SK-N-SH (cell line): ENCODE results near the gene ACTR2. TPM values are rescaled to one million over a fixed set of nuclear protein-coding genes. Genes with fewer than 3 reads are reported as not detected.

ENCODE experiments used
- CTCF ChIA-PET: fragments of 300-600, 350-600 bp; formaldehyde crosslinking; extraction: SDS; loops from one replicate; lab custom pipeline; 2021; lab: Yijun Ruan, JAX
- POLR2A ChIA-PET: fragments of 350-600 bp; sonication (Branson Sonifier 250); formaldehyde crosslinking; extraction: SDS; loops from one replicate; lab custom pipeline; 2020; ENCODE audit warnings: antibody characterized with exemption, inconsistent platforms; lab: Yijun Ruan, JAX
- DNase-seq: peaks from one replicate; pipeline ENCODE4 v3.0.0; 2012
- H2AFZ ChIP-seq: fragments of 200-600 bp; sonication (generic); 2 replicates; pipeline ENCODE4 v1.8.1; 2016; ENCODE audit warnings: antibody characterized with exemption, mild to moderate bottlenecking, low read depth
- H3F3A ChIP-seq: fragments of 200-600 bp; sonication (generic); replicated peaks from 2 replicates; pipeline ENCODE3; 2016; ENCODE audit warnings: antibody characterized with exemption, mild to moderate bottlenecking; ENCODE audit not compliant: insufficient read depth
- H3K27ac ChIP-seq, 2 experiments: fragments of 200-500 bp in 1 of 2; fragments of 200-600 bp in 1 of 2; sonication (Bioruptor generic) in 1 of 2; sonication (generic), shearing (Covaris generic) in 1 of 2; 2 replicates each; pipeline versions ENCODE4 v1.5.1 to v1.6.1; 2014 to 2016; ENCODE audit warnings: low read depth in 2 of 2, inconsistent platforms in 1 of 2, low read length in 1 of 2, mild to moderate bottlenecking in 1 of 2, mixed read lengths in 1 of 2
- H3K27me3 ChIP-seq: fragments of 200-600 bp; sonication (generic), shearing (Covaris generic); 2 replicates; pipeline ENCODE4 v1.6.1; 2016; ENCODE audit warnings: mixed run types; ENCODE audit not compliant: insufficient read depth
- H3K36me3 ChIP-seq, 2 experiments: fragments of 200-500 bp in 1 of 2; fragments of 200-600 bp in 1 of 2; sonication (Bioruptor generic) in 1 of 2; sonication (generic) in 1 of 2; replicated peaks in 1 of 2; 2 replicates each; pipeline versions ENCODE3 to v1.5.1; 2014 to 2016; ENCODE audit warnings: low read length in 1 of 2, mild to moderate bottlenecking in 1 of 2; ENCODE audit not compliant: insufficient read depth in 2 of 2, control insufficient read depth in 1 of 2
- H3K4me1 ChIP-seq, 2 experiments: fragments of 200-500 bp in 1 of 2; fragments of 200-600 bp in 1 of 2; sonication (Bioruptor generic) in 1 of 2; sonication (generic), shearing (Covaris generic) in 1 of 2; 2 replicates each; pipeline versions ENCODE4 v1.5.1 to v1.6.1; 2014 to 2016; ENCODE audit warnings: low read depth in 1 of 2, low read length in 1 of 2, mixed run types in 1 of 2; ENCODE audit not compliant: insufficient read depth in 2 of 2, control insufficient read depth in 1 of 2
- H3K4me2 ChIP-seq: fragments of 200-600 bp; sonication (generic), shearing (Covaris generic); 2 replicates; pipeline ENCODE4 v1.6.1; 2017; ENCODE audit warnings: mixed run types
- H3K4me3 ChIP-seq, 2 experiments: fragments of 200-500 bp in 1 of 2; fragments of 200-600 bp in 1 of 2; sonication (Bioruptor generic) in 1 of 2; sonication (generic), shearing (Covaris generic) in 1 of 2; 2 replicates each; pipeline versions ENCODE4 v1.5.1 to v1.8.1; 2014 to 2016; ENCODE audit warnings: low read depth in 2 of 2, inconsistent platforms in 1 of 2, low read length in 1 of 2, mild to moderate bottlenecking in 1 of 2, mixed read lengths in 1 of 2, moderate library complexity in 1 of 2
- H3K79me2 ChIP-seq: fragments of 200-600 bp; sonication (generic); 2 replicates; pipeline ENCODE4 v1.8.1; 2017; ENCODE audit warnings: mild to moderate bottlenecking; ENCODE audit not compliant: insufficient read depth
- H3K9ac ChIP-seq: fragments of 200-600 bp; sonication (generic); 2 replicates; pipeline ENCODE4 v1.6.1; 2017; ENCODE audit warnings: mixed run types
- H3K9me2 ChIP-seq: fragments of 200-600 bp; sonication (generic); 2 replicates; pipeline ENCODE4 v1.6.1; 2017; ENCODE audit warnings: mixed run types
- H3K9me3 ChIP-seq: fragments of 200-600 bp; sonication (generic); 2 replicates; pipeline ENCODE4 v1.6.1; 2017; ENCODE audit warnings: mixed run types, mild to moderate bottlenecking, moderate library complexity
- H4K20me1 ChIP-seq: fragments of 200-600 bp; sonication (generic); 2 replicates; pipeline ENCODE4 v1.6.1; 2017; ENCODE audit warnings: mild to moderate bottlenecking, mixed run types; ENCODE audit not compliant: insufficient read depth
- ELF1 ChIP-seq: IDR thresholded peaks from 2 replicates; pipeline ENCODE4 v1.4.0; 2012
- EP300 ChIP-seq, 2 experiments: IDR thresholded peaks; 2 replicates each; pipeline versions ENCODE4 v1.4.0 to v1.6.1; 2012; ENCODE audit warnings: borderline replicate concordance in 1 of 2, low read depth in 1 of 2, low read length in 1 of 2
- EZH2phosphoT487 ChIP-seq: fragments of 200-600 bp; sonication (generic); IDR thresholded peaks from 2 replicates; pipeline ENCODE4 v1.6.1; 2017; ENCODE audit warnings: low read depth, mixed run types, mild to moderate bottlenecking, antibody characterized with exemption, moderate library complexity, borderline replicate concordance
- FOSL2 ChIP-seq: IDR thresholded peaks from 2 replicates; pipeline ENCODE4 v1.4.0; 2012; ENCODE audit warnings: low read depth, mild to moderate bottlenecking, moderate library complexity, borderline replicate concordance
- FOXM1 ChIP-seq: IDR thresholded peaks from 2 replicates; pipeline ENCODE4 v1.4.0; 2012; ENCODE audit warnings: low read depth, mild to moderate bottlenecking
- GABPA ChIP-seq: IDR thresholded peaks from 2 replicates; pipeline ENCODE4 v1.4.0; 2012; ENCODE audit warnings: low read depth, mild to moderate bottlenecking
- GATA2 ChIP-seq: sonication (generic); formaldehyde crosslinking; IDR thresholded peaks from 2 replicates; pipeline ENCODE4 v1.5.0; 2020; ENCODE audit warnings: mild to moderate bottlenecking, missing genetic modification reagents
- JUND ChIP-seq: IDR thresholded peaks from 2 replicates; pipeline ENCODE4 v1.4.0; 2012
- MEF2A ChIP-seq: IDR thresholded peaks from 2 replicates; pipeline ENCODE4 v1.4.0; 2012; ENCODE audit warnings: low read depth, borderline replicate concordance
- MXI1 ChIP-seq: IDR thresholded peaks from 2 replicates; pipeline ENCODE4 v1.6.1; 2012; ENCODE audit warnings: mild to moderate bottlenecking, low read depth, low read length, improper control_type of control experiment
- RAD21 ChIP-seq: IDR thresholded peaks from 2 replicates; pipeline ENCODE4 v1.6.1; 2012; ENCODE audit warnings: mild to moderate bottlenecking, low read length
- RXRA ChIP-seq: IDR thresholded peaks from 2 replicates; pipeline ENCODE4 v1.4.0; 2012; ENCODE audit warnings: low read depth, mild to moderate bottlenecking, borderline replicate concordance
- SIN3A ChIP-seq: IDR thresholded peaks from 2 replicates; pipeline ENCODE4 v1.6.1; 2012; ENCODE audit warnings: low read depth, mild to moderate bottlenecking, low read length, moderate library complexity, borderline replicate concordance
- TAF1 ChIP-seq: IDR thresholded peaks from 2 replicates; pipeline ENCODE4 v1.6.1; 2012; ENCODE audit warnings: low read depth, mild to moderate bottlenecking, low read length, moderate library complexity, borderline replicate concordance
- TCF12 ChIP-seq: IDR thresholded peaks from 2 replicates; pipeline ENCODE4 v1.4.0; 2012
- WGBS: methylation state at CpG from one replicate; pipeline ENCODE4 v1.1.6; 2017; ENCODE audit warnings: low lambda C conversion rate; 5-methylcytosine and 5-hydroxymethylcytosine counted together
- polyA plus RNA-seq, 3 experiments: library from polyadenylated mRNA; depleted of rRNA; stranded (reverse); fragments of >200 nt; gene quantifications; 2 replicates each; pipeline ENCODE4 v1.2.3, GENCODE V29; 2012
- TF ChIP-seq, protein P1 (sequence below): IDR thresholded peaks from 2 replicates; pipeline ENCODE4; 2012
- TF ChIP-seq, protein P2 (sequence below): IDR thresholded peaks from 2 replicates; pipeline ENCODE4 v1.4.0; 2012; ENCODE audit warnings: low read depth
- TF ChIP-seq, protein P3 (sequence below): IDR thresholded peaks from 2 replicates; pipeline ENCODE4 v1.4.0; 2012; ENCODE audit warnings: low read depth, borderline replicate concordance
- TF ChIP-seq, protein P4 (sequence below): fragments of 150-350 bp; IDR thresholded peaks from 2 replicates; pipeline ENCODE4 v1.6.1; 2017; ENCODE audit warnings: antibody characterized with exemption, low read length, low read depth, borderline replicate concordance
- TF ChIP-seq, protein P5 (sequence below): IDR thresholded peaks from 2 replicates; pipeline ENCODE4 v1.6.1; 2012; ENCODE audit warnings: mild to moderate bottlenecking, low read depth, low read length, moderate library complexity

Gene ACTR2
- polyA plus RNA-seq, 1 of the 3 experiments (the other 2 are of a cell fraction) = 53.0 TPM

DNA sequence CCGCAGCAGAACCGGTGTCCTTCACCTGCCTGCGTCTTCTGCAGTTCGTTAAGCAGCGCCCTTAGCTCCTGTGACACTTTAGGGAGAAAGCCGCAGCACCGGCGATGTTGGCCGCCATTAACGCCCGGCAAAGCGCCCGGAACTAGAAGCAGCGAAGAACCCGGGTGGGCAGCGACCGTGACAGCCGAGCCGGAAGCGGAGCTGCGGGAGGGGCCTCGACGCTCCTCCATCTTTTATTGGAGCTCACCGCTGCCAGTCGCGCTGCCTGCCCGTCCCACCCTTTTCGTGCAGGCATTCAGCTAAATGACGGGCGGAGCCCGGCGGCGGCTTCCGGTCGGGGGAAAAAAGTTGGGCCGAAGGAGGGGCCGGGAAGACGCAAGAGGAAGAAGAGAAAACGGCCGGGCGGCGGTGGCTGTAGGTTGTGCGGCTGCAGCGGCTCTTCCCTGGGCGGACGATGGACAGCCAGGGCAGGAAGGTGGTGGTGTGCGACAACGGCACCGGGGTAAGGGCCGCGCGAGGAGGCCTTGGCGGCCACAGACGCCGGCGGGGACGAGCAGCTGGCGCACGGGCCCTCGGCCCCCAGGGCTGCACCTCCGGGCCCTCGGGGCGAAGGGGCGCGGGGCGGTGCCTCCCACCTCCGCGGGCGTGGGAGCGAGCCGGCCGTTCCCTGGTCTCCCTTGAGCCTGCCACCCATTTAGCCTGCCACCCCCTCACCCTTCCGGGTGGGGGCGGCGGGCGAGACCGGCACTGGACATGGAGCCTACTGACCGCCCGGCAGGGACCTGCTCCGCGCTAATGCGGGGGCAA lies at the start of gene ACTR2 (continued):
- no peak for TF ChIP-seq MEF2A
- TF ChIP-seq JUND = no peak
- peak; percentile 25; the same call in 1 of the 2 replicates for TF ChIP-seq TCF12
- TF ChIP-seq, protein P1, sequence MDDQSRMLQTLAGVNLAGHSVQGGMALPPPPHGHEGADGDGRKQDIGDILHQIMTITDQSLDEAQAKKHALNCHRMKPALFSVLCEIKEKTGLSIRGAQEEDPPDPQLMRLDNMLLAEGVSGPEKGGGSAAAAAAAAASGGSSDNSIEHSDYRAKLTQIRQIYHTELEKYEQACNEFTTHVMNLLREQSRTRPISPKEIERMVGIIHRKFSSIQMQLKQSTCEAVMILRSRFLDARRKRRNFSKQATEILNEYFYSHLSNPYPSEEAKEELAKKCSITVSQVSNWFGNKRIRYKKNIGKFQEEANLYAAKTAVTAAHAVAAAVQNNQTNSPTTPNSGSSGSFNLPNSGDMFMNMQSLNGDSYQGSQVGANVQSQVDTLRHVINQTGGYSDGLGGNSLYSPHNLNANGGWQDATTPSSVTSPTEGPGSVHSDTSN = peak; percentile 100
- 0 out of 4 replicates have a peak, but pooled peaks of 1 of the 2 experiments have one; percentile 13 for TF ChIP-seq EP300 (IDR thresholded peaks at IDR 0.05; ENCODE audit: borderline replicate concordance in 1 of 2, low read depth in 1 of 2, low read length in 1 of 2)
- TF ChIP-seq, protein P2, sequence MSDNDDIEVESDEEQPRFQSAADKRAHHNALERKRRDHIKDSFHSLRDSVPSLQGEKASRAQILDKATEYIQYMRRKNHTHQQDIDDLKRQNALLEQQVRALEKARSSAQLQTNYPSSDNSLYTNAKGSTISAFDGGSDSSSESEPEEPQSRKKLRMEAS = peak; percentile 49; the same call in 1 of the 2 replicates
- TF ChIP-seq, protein P3, sequence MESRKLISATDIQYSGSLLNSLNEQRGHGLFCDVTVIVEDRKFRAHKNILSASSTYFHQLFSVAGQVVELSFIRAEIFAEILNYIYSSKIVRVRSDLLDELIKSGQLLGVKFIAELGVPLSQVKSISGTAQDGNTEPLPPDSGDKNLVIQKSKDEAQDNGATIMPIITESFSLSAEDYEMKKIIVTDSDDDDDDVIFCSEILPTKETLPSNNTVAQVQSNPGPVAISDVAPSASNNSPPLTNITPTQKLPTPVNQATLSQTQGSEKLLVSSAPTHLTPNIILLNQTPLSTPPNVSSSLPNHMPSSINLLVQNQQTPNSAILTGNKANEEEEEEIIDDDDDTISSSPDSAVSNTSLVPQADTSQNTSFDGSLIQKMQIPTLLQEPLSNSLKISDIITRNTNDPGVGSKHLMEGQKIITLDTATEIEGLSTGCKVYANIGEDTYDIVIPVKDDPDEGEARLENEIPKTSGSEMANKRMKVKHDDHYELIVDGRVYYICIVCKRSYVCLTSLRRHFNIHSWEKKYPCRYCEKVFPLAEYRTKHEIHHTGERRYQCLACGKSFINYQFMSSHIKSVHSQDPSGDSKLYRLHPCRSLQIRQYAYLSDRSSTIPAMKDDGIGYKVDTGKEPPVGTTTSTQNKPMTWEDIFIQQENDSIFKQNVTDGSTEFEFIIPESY = no peak
- peak; percentile 81 for TF ChIP-seq ELF1
- TF ChIP-seq RAD21 = no peak
- no peak for TF ChIP-seq FOSL2

DNA sequence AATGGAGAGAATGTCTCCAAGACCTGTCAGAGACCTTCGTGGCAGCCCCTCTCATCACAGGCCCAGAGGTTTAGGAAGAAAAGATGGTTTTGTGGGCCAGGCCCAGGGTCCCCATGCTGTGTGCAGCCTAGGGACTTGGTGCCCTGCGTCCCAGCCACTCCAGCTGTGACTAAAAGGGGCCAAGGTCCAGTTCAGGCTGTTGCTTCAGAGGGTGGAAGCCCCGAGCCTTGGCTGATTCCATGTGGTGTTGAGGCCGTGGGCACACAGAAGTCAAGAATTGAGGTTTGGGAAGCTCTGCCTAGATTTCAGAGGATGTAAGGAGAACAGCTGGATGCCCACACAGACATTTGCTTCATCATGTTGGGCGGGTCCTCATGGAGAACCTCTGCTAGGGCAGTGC lies 45.1 kb upstream of the ACTR2 start:
- no peak overlapping the region for H3K4me3 ChIP-seq
- H2AFZ ChIP-seq = no peak overlapping the region
- H4K20me1 ChIP-seq = no peaks in the 10 kb centered on the region
- H3K9me3 ChIP-seq = no peaks in the 10 kb centered on the region
- H3K9ac ChIP-seq = no peak overlapping the region
- 37% methylated on average over 4 of the region's 5 CpGs for WGBS
- H3K4me2 ChIP-seq = no peak overlapping the region
- H3K36me3 ChIP-seq = no peaks in the 10 kb centered on the region
- no peaks in the 10 kb centered on the region; a peak in 1 of 4 replicates for H3K4me1 ChIP-seq
- ChIA-PET CTCF (interaction anchor here (0.7 kb wide), 1 partner anchor 13 kb away, joined by 4 read pairs; no protein-coding TSS in a partner anchor), POLR2A (no interaction called here)
- H3K27me3 ChIP-seq = no peaks in the 10 kb centered on the region
- H3K27ac ChIP-seq = no peak overlapping the region
- DNase-seq = no peak
- H3F3A ChIP-seq = peaks cover 2% of the 10 kb centered on the region
- H3K79me2 ChIP-seq = no peaks in the 10 kb centered on the region
- no peaks in the 10 kb centered on the region for H3K9me2 ChIP-seq
- TF ChIP-seq JUND (no peak), GATA2 (CRISPR knock-in tag) (no peak), SIN3A (no peak), RAD21 (no peak), TCF12 (no peak), TAF1 (no peak), EZH2phosphoT487 (no peak), MXI1 (no peak), RXRA (no peak), ELF1 (no peak), GABPA (no peak), FOSL2 (no peak), FOXM1 (no peak)
- TF ChIP-seq, protein P4, sequence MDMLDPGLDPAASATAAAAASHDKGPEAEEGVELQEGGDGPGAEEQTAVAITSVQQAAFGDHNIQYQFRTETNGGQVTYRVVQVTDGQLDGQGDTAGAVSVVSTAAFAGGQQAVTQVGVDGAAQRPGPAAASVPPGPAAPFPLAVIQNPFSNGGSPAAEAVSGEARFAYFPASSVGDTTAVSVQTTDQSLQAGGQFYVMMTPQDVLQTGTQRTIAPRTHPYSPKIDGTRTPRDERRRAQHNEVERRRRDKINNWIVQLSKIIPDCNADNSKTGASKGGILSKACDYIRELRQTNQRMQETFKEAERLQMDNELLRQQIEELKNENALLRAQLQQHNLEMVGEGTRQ = no peak
- TF ChIP-seq, protein P3 = no peak
- TF ChIP-seq, protein P5, sequence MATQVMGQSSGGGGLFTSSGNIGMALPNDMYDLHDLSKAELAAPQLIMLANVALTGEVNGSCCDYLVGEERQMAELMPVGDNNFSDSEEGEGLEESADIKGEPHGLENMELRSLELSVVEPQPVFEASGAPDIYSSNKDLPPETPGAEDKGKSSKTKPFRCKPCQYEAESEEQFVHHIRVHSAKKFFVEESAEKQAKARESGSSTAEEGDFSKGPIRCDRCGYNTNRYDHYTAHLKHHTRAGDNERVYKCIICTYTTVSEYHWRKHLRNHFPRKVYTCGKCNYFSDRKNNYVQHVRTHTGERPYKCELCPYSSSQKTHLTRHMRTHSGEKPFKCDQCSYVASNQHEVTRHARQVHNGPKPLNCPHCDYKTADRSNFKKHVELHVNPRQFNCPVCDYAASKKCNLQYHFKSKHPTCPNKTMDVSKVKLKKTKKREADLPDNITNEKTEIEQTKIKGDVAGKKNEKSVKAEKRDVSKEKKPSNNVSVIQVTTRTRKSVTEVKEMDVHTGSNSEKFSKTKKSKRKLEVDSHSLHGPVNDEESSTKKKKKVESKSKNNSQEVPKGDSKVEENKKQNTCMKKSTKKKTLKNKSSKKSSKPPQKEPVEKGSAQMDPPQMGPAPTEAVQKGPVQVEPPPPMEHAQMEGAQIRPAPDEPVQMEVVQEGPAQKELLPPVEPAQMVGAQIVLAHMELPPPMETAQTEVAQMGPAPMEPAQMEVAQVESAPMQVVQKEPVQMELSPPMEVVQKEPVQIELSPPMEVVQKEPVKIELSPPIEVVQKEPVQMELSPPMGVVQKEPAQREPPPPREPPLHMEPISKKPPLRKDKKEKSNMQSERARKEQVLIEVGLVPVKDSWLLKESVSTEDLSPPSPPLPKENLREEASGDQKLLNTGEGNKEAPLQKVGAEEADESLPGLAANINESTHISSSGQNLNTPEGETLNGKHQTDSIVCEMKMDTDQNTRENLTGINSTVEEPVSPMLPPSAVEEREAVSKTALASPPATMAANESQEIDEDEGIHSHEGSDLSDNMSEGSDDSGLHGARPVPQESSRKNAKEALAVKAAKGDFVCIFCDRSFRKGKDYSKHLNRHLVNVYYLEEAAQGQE = no peak
